C4-2B (cell line): ENCODE measurements around the gene TAF1B.

Experiments used
- CTCF ChIP-seq: fragments of 450-650 bp; conservative IDR thresholded peaks from 2 replicates; pipeline ENCODE4 v1.5.1; 2017; ENCODE audit warnings: mild to moderate bottlenecking
- ZFX ChIP-seq: fragments of 450-650 bp; IDR thresholded peaks from 2 replicates; pipeline ENCODE4 v1.6.1; 2017

GRCh38 chr2:9951272-9951521 is 107.9 kb downstream of the TAF1B start:
- TF ChIP-seq CTCF (no peak), ZFX (no peak)
